T1000 (cell line): ENCODE results near the gene EPS8L1.

ENCODE experiments used
- DNase-seq: peaks from one replicate; lab custom pipeline; 2025; ENCODE audit warnings: mixed read lengths; lab: John Stamatoyannopoulos, UW

The EPS8L1 gene

GRCh38 chr19:55080121-55080967, 4.7 kb downstream of the EPS8L1 start:
- DNase-seq, result peak; percentile 78

- DNase-seq, result peak; percentile 83
Observed at GRCh38 chr19:55080968-55081769, 5.5 kb downstream of the EPS8L1 start.

DNA sequence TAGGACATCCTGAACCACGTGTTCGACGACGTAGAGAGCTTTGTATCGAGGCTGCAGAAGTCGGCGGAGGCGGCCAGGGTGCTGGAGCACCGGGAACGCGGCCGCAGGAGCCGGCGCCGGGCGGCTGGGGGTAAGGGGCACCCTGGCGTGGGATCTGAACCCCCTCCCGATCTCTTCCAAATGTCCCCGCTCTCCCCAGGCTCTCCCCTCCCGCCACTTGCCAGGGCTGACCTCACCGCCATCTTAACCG, 6.0 kb downstream of the EPS8L1 start:
- no peak for DNase-seq

DNA sequence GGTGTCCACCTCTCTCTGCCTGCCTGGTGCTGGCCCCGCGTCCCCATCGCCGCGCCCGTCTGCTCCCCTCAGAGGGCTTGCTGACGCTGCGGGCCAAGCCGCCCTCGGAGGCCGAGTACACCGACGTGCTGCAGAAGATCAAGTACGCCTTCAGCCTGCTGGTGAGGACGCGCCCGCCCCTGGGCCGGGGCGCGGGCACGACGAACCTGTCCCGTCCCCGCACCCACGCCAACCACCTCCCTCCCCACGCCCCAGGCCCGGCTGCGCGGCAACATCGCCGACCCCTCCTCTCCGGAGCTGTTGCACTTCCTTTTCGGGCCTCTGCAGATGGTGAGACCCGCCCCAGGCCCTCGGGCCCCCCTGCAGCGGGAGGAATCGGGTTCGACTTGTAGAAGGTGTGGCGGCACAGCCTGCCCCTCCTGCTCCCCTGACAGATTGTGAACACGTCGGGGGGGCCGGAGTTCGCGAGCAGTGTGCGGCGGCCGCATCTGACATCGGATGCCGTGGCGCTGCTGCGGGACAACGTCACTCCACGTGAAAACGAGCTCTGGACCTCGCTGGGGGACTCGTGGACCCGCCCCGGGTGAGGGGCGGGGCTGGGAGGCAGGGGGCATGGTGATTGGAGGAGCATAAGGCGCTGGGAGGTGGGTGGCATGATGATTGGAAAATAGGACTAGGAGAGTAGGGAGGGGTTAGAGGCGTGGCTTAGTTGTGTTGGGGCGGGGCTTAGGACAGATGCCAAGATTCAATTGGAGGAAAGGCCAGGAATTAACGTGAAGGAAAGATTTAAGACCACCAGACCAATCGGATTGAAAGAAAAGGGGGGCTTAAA, 6.6 kb downstream of the EPS8L1 start:
- DNase-seq, result peak; percentile 81

GRCh38 chr19:55083004-55083850, 7.6 kb downstream of the EPS8L1 start:
- no peak for DNase-seq

DNA sequence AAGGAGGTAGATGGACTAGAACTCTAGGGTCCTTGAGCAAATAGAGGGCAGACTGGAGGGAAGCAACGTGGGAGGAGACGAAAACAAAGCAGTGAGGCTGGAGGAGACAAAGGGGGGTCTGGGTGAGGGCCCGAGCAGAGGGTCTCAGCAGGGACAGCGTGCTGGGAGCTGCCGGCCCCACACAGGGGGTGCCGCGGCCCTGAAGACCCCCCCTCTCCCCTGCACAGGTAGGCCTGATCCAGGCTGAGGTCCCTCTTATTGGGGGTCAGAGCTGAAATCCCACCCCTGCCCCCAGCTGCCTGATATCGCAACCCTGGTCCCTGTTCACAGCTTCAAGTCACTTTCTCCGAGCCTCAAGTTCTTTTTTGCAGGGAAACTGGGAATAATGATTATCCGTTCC, 8.7 kb downstream of the EPS8L1 start:
- no peak for DNase-seq

DNA sequence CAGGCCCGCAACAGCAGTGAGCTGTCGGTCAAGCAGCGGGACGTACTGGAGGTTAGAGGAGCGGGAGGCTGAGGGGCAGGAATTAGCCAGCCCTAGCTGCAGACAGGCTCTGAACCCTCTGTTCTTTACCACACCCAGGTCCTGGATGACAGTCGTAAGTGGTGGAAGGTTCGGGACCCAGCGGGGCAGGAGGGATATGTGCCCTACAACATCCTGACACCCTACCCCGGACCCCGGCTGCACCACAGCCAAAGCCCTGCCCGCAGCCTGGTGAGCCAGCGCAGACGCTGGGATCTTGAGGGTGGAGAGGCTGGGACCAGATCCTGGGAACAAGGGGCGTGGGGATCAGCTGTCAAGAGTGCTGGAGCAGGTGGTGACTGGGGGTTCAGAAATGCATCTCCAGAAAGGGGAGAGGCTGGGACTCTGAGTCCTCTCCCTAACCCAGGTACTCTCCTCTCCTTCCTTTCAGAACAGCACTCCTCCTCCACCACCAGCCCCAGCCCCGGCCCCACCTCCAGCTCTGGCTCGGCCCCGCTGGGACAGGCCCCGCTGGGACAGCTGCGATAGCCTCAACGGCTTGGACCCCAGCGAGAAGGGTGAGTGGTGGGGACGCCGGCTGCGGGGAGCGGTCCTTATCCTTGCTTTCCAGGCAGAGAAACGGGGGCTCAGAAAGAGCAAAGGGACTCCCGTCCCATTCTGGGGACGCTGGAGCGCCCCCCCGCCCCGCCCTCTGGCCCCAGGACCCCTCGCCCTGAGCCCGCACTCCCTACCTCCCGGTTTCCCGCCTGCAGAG, 10.4 kb downstream of the EPS8L1 start:
- no peak for DNase-seq

DNA sequence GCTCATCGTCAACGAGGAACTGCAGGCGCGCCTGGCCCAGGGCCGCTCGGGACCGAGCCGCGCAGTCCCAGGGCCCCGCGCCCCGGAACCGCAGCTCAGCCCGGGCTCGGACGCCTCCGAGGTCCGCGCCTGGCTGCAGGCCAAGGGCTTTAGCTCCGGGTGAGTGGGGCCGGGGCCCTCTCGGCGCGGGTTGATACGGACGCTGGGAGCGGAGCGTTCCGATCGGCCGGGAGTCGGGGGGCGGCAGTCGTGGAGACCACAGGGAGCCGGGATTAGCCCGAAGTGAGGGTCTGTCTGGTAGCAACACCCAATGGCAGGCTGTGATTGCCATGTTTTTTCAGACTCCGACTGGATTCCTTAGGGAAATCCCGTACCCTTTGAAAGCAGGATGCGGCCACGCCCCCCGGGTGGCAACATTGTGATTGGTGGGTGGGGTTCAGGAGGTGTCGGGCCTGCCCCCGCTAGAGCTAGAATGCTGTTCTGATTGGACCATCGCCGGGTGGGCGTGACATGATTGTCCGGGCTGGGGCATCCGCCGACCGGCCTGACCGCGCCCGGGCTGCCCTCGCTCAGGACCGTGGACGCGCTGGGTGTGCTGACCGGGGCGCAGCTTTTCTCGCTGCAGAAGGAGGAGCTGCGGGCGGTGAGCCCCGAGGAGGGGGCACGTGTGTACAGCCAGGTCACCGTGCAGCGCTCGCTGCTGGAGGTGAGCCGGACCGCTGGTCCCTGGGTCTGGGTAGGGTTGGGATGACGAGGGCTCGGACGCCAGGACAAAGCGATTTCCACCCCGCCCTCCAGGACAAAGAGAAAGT, 11.3 kb downstream of the EPS8L1 start:
- peak; percentile 90 for DNase-seq

- no peak for DNase-seq
Observed at GRCh38 chr19:55087542-55087901, 11.9 kb downstream of the EPS8L1 start.

- DNase-seq, result no peak
Observed at GRCh38 chr19:55088021-55088451, 12.4 kb downstream of the EPS8L1 start.

GRCh38 chr19:55088543-55089341, 13.1 kb downstream of the EPS8L1 start:
- peak; percentile 66 for DNase-seq

DNA sequence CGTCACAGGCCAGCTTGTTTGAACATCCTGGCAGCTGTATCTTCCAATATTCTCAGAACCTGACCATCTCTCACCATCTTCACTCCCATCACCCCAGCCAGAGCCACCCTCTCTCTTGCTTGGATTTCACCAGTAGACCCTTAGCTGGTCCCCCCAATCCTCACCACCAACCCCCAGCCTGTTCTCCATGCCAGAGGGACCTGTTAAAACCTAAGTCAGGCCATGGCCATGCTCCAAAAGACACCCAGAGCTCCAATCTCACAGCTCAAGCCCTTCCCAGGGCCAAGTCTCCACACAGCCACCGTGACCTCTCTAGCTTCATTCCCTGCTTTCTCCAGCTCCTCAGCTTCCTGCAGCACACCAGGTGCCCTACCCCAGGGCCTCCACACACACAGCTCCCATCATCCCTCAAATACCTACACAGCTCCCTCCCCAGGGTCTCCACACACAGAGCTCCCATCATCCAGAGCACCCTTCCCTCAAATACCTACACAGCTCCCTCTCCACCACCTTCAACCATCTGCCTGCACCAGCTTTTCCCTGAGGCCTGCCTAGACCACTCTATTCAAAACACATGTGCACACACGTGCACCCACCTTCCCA, 13.8 kb downstream of the EPS8L1 start:
- no peak for DNase-seq

DNA sequence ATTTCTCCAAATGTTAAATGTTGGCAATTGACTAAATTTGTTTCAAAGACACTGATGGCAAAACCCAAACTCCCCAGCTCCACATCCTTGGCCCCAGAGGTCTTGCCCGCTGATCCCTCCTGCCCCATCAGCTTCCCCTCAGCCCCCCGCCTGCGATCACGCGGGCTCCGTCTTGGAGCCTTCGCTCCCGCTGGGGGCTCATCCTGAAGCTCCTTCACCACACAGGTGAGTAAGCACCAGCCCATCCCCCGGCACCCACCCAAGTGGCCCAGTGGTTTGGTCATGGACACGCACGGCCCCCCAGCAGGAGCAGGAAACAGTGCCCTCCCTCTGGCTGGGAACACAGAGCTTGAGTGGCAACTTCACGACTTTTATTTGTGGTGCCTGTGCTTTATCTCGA, 14.9 kb downstream of the EPS8L1 start:
- DNase-seq, result no peak

GRCh38 chr19:55091126-55091910, 15.6 kb downstream of the EPS8L1 start:
- DNase-seq, result no peak

DNA sequence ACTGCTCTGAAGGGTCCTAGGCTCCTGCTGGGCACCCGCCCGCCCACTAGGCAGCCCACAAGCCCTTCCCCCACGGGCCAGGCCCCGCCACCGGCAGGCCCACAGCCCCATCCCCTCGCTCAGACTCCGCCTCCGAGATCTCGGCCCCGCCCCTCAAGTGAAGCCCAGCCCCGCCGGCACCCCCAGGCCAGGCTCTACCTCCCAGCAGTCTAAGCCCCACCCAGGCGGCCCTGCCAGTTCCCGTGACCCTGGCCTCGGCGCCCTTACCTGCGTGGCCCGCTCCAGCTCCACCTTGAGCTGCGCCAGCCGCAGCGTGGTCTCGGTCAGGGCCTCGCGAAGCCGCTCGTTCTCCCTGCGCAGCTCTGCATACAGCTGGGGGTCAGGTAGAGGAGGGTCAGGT, 16.3 kb downstream of the EPS8L1 start:
- no peak for DNase-seq

DNA sequence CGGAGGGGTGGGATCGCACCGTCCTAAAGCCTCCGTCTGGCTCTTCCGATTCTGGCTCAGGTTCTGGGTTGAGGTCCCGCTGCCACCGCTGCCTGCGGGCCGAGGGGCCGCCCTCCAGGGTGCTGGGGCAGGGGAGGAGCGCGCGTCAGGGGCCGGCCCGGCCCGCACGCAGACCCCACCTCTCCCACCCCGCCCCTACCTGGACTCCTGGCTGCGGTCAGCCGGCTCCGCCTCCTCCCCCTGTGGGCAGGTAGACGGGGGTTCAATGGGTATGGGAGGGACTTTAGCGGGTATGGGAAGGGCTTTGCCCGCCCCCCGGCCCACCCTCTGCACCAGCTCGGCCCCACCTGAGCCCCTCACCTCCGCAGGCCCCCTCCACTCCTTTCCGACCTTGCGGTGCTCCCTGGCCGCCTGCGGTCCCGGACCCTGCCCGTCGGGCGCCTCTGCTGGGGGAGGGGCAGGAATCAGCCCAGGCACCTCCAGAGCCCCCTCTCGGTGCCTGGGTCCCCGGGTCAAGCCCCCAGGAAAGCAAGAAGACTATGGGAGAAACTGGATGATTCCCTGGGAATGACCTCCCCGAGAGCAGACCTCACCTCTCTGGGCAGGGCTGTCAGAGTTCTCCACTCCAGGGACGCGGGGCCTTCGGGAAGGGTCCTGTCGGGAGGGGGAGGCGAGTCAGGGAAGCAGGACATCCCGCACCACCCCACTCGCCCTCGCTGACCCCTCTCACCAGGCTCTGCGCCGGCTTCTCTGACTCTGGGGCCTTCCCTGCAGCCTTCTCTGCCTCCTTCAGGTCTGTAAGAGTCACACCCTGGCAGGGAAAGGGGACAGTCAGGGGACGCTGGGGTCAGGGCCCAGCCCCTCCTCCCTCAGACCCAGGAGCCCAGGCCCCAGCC, 17.0 kb downstream of the EPS8L1 start:
- DNase-seq, result no peak
